ENCODE results near the gene MTCL3.
A peak's percentile ranks its signal among the peaks of the same experiment; 100 is the strongest.

Gene MTCL3

GRCh38 chr6:127518710-127519468, at the start of gene MTCL3:
MTCL3 (minus strand) TSS chr6:127519335.
- DNase-seq (ENCODE audit: low spot score) = no peak
- Mint-ChIP-seq H3K36me3 (ENCODE audit: low read depth) (peaks cover 2% of the 10 kb centered on the region), H3K9me3 (ENCODE audit: low read depth) (no peaks in the 10 kb centered on the region), H3K27me3 (ENCODE audit: low read depth) (peaks cover 51% of the 10 kb centered on the region), H3K27ac (ENCODE audit: unreplicated experiment) (no peak within 1 kb of the TSS), H3K4me3 (ENCODE audit: unreplicated experiment) (peak within 1 kb of the TSS; percentile 41), H3K4me1 (ENCODE audit: low read depth) (peaks cover 28% of the 10 kb centered on the region)
- TF ChIP-seq CTCF (IDR thresholded peaks at IDR 0.05) = no peak

- TF ChIP-seq CTCF (IDR thresholded peaks at IDR 0.05) = no peak
- Mint-ChIP-seq H3K27me3 (ENCODE audit: low read depth) (no peaks in the 10 kb centered on the region), H3K9me3 (ENCODE audit: low read depth) (no peaks in the 10 kb centered on the region), H3K4me1 (ENCODE audit: low read depth) (peaks cover 6% of the 10 kb centered on the region), H3K4me3 (ENCODE audit: unreplicated experiment) (no peak overlapping the region), H3K27ac (ENCODE audit: unreplicated experiment) (no peak overlapping the region), H3K36me3 (ENCODE audit: low read depth) (no peaks in the 10 kb centered on the region)
- DNase-seq (ENCODE audit: low spot score) = no peak
Observed at GRCh38 chr6:127567476-127567875, 48.3 kb upstream of the MTCL3 start.

GRCh38 chr6:127566651-127567050, 47.5 kb upstream of the MTCL3 start:
- Mint-ChIP-seq H3K27me3 (ENCODE audit: low read depth) (no peaks in the 10 kb centered on the region), H3K4me3 (ENCODE audit: unreplicated experiment) (no peak overlapping the region), H3K27ac (ENCODE audit: unreplicated experiment) (no peak overlapping the region), H3K36me3 (ENCODE audit: low read depth) (no peaks in the 10 kb centered on the region), H3K4me1 (ENCODE audit: low read depth) (peaks cover 6% of the 10 kb centered on the region), H3K9me3 (ENCODE audit: low read depth) (no peaks in the 10 kb centered on the region)
- TF ChIP-seq CTCF (IDR thresholded peaks at IDR 0.05) = no peak
- no peak for DNase-seq (ENCODE audit: low spot score)

- Mint-ChIP-seq H3K27ac (ENCODE audit: unreplicated experiment) (no peak overlapping the region), H3K9me3 (ENCODE audit: low read depth) (no peaks in the 10 kb centered on the region), H3K4me1 (ENCODE audit: low read depth) (peaks cover 5% of the 10 kb centered on the region), H3K36me3 (ENCODE audit: low read depth) (no peaks in the 10 kb centered on the region), H3K4me3 (ENCODE audit: unreplicated experiment) (no peak overlapping the region), H3K27me3 (ENCODE audit: low read depth) (no peaks in the 10 kb centered on the region)
- no peak for TF ChIP-seq CTCF (IDR thresholded peaks at IDR 0.05)
- DNase-seq (ENCODE audit: low spot score) = no peak
Observed at GRCh38 chr6:127566119-127566518, 47.0 kb upstream of the MTCL3 start.

- Mint-ChIP-seq H3K4me1 (ENCODE audit: low read depth) (no peaks in the 10 kb centered on the region), H3K36me3 (ENCODE audit: low read depth) (no peaks in the 10 kb centered on the region), H3K9me3 (ENCODE audit: low read depth) (no peaks in the 10 kb centered on the region), H3K27ac (ENCODE audit: unreplicated experiment) (no peak overlapping the region), H3K27me3 (ENCODE audit: low read depth) (no peaks in the 10 kb centered on the region), H3K4me3 (ENCODE audit: unreplicated experiment) (no peak overlapping the region)
- no peak for TF ChIP-seq CTCF (IDR thresholded peaks at IDR 0.05)
- no peak for DNase-seq (ENCODE audit: low spot score)
Observed at GRCh38 chr6:127564761-127565160, 45.6 kb upstream of the MTCL3 start.
